H1 (cell line): ENCODE results near the gene SLC2A11. TPM values are rescaled to one million over a fixed set of nuclear protein-coding genes. Genes with fewer than 3 reads are reported as not detected.

Experiments used
- ASH2L ChIP-seq: fragments of 200-600, 300-600 bp; sonication (generic); IDR thresholded peaks from one replicate; pipeline ENCODE4 v1.7.1; 2017; ENCODE audit warnings: low read length
- BACH1 ChIP-seq: IDR thresholded peaks from 2 replicates; pipeline ENCODE4 v1.6.1; 2012; ENCODE audit warnings: low read length, improper control_type of control experiment
- CHD7 ChIP-seq: fragments of 300-600 bp; sonication (generic); IDR thresholded peaks from 2 replicates; pipeline ENCODE4 v1.7.1; 2012; ENCODE audit warnings: low read length, moderate library complexity, mild to moderate bottlenecking, inconsistent platforms; ENCODE audit not compliant: insufficient replicate concordance
- HDAC6 ChIP-seq: IDR thresholded peaks from one replicate; pipeline ENCODE4 v1.7.1; 2012; ENCODE audit warnings: low read depth, mild to moderate bottlenecking, inconsistent platforms, low read length, moderate library complexity
- JUND ChIP-seq: IDR thresholded peaks from 2 replicates; pipeline ENCODE4 v1.6.1; 2011; ENCODE audit warnings: mild to moderate bottlenecking, improper control_type of control experiment, low read length
- MAX ChIP-seq: IDR thresholded peaks from 2 replicates; pipeline ENCODE4 v1.6.1; 2012; ENCODE audit warnings: inconsistent platforms
- polyA plus RNA-seq, 7 experiments: library from polyadenylated mRNA; depleted of rRNA in 3 of 7; stranded (reverse) in 5 of 7; unstranded in 2 of 7; fragments of >200 nt in 5 of 7; fragments of 200-250 nt in 2 of 7; gene quantifications; 1 replicate in 5 of 7; 2 replicates in 1 of 7; 4 replicates in 1 of 7; pipeline versions ENCODE4 v1.2.1 to v1.2.3, GENCODE V29; 2011 to 2013; ENCODE audit warnings: missing spikeins in 2 of 7, mixed read lengths in 2 of 7
- total RNA-seq: library from RNA; stranded (reverse); fragmentation: NEBNext Ultra II Directional; extraction: Animal tissue kit (Norgen Biotek cat#: 25700); gene quantifications from 2 replicates; pipeline ENCODE4 v1.2.1, GENCODE V29; 2021

The SLC2A11 gene
- total and polyA plus RNA-seq, 2 of the 8 experiments (the other 6 are each of a cell fraction or from before 2014, with no cell fraction given), result 10.7 to 12.5 TPM

DNA sequence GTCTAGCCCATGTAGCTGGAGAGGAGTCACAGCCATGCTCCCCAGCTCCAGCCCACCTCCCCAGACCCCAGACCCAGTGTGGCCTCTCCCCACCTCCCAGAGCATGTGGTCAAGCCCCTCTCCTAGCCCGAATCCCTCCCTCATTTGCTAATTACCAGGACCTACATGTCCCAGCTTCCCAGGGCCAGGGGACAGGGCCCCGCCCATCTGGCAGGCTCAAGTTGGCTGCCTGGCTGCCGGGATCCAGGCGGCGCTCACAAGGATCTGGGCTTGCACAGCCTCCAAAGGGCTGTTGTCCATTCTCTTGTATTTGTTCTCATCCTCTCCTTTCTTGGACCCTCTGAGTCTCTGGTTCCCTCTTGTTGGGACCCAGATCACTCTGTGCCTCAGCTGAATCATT lies 31.9 kb downstream of the SLC2A11 start (continued):
- TF ChIP-seq CHD7 (no peak), BACH1 (no peak), JUND (no peak), MAX (no peak), HDAC6 (no peak), ASH2L (no peak)
